Ovary (tissue), 3 donors: Measurements from ENCODE around the gene CDC14A.

ENCODE experiments used
- POLR2A ChIP-seq: fragments of 450-650 bp; IDR thresholded peaks from one replicate; pipeline ENCODE4 v1.6.1; 2017; ENCODE audit warnings: antibody characterized with exemption, mild to moderate bottlenecking, moderate library complexity
- TF ChIP-seq, protein P1 (sequence below), 3 donors: fragments of 450-650 bp in 2 of 3; fragments of 200-600 bp in 1 of 3; IDR thresholded peaks; one replicate each; pipeline versions ENCODE4 v1.5.1 to v1.8.0; 2016 to 2022; ENCODE audit warnings: antibody characterized with exemption in 3 of 3, mild to moderate bottlenecking in 1 of 3
- donor health status: DM: no; HTN: no; CAD: no.

- TF ChIP-seq, protein P1, sequence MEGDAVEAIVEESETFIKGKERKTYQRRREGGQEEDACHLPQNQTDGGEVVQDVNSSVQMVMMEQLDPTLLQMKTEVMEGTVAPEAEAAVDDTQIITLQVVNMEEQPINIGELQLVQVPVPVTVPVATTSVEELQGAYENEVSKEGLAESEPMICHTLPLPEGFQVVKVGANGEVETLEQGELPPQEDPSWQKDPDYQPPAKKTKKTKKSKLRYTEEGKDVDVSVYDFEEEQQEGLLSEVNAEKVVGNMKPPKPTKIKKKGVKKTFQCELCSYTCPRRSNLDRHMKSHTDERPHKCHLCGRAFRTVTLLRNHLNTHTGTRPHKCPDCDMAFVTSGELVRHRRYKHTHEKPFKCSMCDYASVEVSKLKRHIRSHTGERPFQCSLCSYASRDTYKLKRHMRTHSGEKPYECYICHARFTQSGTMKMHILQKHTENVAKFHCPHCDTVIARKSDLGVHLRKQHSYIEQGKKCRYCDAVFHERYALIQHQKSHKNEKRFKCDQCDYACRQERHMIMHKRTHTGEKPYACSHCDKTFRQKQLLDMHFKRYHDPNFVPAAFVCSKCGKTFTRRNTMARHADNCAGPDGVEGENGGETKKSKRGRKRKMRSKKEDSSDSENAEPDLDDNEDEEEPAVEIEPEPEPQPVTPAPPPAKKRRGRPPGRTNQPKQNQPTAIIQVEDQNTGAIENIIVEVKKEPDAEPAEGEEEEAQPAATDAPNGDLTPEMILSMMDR (IDR thresholded peaks at IDR 0.05) = no peak
- no peak for TF ChIP-seq POLR2A
Observed at GRCh38 chr1:100557606-100557953, 205.3 kb downstream of the CDC14A start.
